Astrocyte of the hippocampus (primary cell): ENCODE results near the gene NUDT12.

Source experiments
- DNase-seq: peaks from one replicate; pipeline ENCODE4 v3.0.0; 2011; ENCODE audit warnings: low read depth, low spot score

The NUDT12 gene

DNA sequence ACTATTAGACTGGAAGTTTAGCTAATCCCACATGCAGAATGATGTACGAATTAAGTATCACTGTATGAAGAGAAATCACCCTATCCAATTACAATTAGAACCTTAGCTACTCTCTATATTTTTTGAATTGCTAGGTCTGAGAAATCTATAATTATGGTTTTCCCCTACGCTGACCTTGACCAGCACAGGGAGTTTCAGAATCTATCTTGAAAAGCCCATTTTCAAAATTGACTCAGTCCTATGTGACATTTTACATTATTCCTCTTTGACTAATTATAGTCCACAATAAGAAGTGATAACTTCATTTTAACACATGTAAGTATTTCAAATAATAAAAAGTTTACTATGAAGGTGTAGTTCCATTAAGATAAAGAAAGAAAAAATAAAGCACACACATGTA is 21.5 kb downstream of the NUDT12 start:
- DNase-seq = no peak

DNA sequence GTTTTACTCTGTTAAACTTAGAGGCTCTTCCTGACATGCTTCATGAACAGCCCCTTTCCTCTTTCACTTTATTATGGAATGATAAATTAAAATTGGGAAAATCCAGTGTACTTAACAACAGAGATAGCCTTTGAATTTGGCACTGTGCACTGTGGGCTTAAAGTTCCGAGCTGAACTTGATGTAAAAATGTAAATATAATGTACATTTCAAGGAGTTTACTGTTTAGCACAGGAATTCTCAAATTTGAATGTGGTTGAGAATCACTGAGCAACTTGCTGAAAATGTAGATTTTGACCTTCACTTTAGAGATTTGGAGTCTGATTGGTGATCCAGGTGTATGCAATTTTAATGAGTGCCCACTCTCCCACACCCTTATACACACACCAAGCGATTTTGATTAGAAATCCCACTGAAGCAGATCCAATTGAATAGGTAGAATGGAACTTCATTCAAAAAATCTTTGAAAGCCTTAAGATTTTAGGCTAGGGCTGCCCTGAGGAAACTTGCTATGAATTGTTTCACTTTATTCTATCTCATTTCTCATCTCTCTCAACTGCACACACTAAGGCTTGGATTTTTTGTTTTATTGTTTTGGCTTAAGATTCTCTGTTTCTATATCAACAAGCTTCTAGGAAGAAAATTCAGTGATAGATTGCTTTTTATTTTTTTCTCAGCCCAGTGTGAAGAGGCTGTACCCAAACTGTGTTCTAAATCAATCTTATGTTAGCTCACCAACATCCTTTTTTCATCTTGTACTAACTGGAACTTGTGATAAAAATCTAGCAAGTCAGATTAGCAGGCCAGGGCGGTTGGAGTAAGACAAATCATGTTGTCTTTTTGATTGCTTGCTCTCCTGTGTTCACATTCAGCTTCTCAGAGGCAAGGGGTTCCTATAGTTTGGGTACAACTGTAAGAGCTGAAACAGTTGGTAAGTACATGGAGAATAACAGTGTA is 22.9 kb downstream of the NUDT12 start:
- no peak for DNase-seq

DNA sequence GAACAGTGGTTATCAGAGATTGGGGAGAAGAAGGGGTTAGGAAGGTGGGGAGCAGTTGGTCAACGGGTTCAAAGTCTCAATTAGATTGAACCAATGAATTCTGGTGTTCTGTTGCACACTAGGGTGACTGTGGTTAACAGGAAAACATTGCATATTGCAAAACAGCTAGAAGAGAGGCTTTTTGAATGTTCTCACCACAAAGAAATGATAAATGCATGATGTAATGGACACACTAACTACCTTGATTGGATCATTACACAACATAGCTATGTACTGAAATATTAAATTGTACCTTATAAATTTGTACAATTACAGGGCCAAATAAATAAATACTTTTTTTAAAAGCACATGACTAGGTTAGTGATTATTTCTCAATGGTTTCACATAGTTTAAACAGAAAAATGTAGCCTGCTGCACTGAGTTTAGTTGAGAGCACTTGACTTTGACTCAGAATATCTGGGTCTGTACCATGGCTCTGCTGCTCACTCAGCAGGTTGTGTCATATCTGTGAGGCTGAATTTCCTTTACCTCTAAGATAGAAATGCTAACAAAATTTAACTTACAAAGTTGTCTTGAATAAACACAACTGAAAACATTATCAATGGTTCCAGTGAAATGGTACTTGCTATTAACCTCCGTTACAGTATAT is 30.4 kb downstream of the NUDT12 start:
- DNase-seq = no peak

DNA sequence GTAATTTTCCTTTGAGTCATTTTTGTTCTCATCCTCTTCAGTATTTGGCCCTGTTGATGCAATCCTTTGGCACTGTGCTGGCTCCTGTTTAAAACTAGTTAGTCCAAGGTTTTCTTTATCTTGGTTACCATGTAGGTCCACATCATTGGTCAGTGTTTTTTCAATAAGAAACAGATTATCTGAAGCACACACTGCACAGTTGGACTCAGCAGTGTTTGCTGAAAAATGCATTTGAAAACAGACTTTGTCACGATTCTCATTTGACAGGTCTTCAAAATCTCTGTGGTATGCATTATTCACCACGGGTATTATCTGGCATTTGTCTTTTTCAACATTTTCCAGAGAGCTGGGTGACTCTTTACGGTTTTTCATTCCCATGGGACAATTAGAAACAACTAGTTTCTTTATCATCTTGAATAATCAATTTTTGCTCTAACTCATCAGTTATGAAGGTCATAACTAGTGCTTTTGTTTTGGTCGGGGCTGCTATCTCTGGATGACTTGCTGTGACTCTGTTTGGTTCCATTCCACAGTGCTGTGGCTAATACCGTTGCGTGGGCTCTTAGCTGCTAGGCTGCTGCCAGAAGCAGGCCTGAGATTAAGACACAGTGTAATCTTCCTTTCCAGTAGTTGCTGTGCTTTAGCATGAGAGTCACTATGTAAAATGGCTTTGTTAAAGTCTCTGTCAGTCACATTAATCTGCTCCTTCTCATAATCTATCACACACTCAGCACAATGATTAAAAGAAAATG is 36.2 kb downstream of the NUDT12 start:
- DNase-seq = peak; percentile 5

DNA sequence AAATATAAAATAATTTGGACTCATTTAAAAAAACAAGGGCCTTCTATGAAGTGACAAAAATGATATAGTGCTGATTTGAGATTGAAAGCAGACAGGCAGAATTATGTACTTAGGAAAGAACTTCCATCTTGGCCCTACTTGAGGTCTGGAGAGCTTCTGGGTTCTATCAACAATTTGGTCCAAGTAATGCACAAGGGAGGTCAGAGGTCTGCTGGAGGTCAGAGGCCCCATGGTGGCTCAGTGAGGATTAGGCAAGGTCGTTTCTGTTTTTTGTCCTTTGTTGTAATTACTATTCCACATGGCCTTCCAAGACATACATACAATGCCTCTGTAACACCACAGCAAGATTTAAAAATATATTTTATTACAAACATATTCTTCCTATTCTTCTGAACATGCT is 37.2 kb downstream of the NUDT12 start:
- no peak for DNase-seq

DNA sequence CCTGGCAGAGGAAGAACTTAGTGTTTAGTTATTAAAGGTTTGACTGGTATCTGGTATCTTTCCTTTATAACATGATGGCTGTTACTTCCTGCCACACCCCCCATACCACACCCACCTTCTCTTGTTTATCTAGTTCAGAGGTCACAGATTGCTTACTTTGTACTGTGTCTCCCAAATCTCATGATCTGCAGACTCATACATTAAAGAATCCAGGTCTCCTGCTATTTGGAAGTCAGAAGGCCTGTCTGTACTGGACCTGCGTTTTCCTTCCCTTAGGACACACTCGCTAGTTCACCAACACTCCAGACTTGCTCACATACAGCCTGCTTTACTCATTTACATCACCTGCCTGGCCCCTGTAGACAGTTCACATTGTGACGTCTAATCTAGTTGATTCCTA is 39.3 kb downstream of the NUDT12 start:
- no peak for DNase-seq

DNA sequence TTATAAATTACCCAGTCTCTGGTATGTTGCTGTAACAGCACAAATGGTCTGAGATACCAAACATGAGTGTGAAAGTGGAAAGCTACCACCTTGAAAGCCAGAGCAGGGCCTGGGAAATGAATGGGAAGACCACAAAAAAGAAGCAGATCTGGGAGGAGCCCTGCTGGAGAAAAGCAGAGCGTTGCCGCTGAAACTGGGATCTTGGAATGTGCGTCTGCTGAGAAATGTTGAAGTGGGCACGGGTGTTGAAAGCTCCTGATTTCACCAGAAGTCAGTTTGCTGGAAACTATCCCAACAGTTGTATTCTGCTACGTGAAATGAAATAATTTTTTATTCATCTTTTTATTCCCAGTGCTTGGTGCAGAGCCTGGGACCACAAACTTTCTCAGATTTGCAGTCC is 40.0 kb downstream of the NUDT12 start:
- DNase-seq = no peak

DNA sequence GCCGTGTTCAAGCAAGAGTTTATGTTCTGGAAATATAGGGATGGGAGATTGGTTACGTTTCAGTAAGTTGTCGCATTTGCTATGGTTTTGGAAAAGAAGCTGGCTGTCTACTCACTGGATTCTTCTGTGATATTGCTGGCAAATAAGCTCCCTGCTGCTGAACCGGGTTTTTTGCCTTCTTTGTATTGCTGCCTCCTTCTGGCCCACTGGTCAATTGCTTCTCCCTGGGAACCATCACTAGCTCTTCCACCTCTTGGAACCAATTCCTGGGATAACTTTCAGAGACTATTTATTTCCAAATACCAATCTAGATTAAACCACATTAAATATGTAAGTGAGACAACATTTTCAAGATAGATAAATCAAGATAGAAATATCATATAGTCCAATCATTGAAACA is 43.0 kb downstream of the NUDT12 start:
- no peak for DNase-seq

DNA sequence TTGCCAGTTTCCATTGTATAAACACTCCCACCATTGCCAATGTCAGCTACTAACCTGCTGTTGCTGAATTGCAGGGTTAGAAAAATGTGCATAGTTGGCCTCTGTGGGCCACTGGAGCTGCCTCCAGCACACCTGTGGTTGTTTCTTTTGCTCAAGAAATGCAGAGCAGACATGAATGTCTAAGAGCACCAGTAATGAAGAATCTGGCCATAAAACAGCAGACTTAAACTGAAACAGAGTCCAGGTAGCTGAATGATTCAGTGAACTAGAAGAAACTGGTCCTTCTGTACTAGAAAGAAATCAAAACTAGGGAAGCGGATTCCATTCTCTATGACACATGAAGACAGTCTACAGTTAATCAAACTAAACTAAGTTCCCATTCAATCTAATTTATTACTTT is 48.2 kb downstream of the NUDT12 start:
- DNase-seq = peak; percentile 19

DNA sequence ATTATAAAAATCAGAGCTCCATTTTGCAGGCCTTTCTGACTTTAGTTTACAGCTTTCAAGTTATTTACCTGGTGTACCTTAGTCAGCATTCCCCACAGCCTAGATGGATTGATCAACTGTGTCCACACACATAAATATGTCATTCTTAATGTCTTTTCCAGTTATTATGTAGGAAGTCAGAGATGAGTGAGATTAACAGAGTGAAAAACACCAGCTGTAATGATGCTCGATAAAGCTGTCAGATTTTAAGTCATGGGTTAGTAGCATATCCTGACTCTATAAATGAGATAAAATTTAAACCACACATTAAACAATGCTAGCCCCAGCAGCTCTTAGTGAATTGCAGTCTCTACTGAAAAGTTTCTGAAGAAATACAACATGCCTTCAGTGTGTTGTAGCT is 48.9 kb downstream of the NUDT12 start:
- no peak for DNase-seq

DNA sequence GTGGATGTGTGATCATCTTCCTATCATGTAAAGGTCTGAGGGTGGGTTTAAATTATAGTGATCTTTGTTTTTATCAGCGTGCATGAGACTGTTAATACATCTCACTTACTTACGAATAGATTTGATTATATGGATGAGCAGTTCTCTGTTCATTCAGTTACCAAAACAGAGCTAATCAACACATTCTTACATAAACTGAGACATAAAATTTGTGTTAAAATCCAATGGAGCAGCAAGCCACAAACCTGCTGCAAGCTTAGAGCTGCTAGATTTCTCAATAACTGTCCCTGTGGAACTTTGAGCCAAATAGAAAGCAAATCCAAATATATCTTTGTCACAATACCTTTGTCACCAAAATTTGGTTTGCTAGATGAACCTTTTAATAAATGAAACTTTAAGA is 50.1 kb downstream of the NUDT12 start:
- DNase-seq = peak; percentile 4

DNA sequence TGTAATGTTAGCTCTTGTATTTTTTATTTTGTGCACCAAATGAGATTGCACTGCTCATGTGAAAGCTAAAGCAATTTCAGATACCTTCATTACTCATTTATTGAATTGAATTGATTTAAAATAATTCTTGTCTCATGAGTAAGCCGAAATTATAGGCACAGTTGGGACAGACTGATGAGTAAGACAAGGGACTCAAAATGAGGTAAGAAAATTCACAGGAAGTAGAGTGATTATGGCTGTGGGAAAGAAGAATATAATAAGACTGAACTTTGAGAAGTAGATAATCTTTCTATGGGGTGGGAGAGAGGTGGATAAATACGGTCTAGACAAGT is 51.1 kb downstream of the NUDT12 start:
- DNase-seq = no peak

DNA sequence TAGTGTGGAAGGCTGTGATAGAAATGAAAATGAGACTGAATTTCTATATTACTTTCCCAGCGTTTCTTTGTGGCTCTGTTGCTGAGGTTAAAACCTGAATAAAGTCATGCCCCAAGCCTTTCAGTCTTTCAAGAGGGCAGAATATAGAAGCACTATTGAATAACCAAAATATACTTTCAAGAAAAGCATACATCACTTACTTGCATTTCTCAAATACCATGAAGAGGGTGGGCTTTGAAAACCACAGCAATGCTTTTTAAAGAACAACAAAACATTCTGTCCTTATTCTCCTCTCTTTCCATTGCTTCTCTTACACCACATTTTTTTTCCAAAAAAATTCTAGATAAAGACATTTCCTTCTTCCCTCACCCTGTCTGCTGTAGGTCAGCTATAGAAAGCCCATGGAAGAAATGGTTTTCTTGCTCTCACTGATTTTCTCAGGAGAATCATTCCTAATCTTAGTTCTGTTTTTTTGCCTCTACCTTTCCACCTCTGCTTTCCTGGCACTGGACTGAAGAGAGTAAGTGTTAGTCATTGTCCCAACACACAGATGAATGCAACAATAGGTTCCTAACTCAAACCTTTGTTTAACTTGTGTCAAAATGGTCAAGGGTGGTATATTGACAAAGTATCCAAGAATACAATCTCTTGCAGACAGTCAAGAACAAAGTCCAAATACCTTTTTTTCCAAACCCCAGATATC is 51.6 kb downstream of the NUDT12 start:
- DNase-seq = peak; percentile 17

DNA sequence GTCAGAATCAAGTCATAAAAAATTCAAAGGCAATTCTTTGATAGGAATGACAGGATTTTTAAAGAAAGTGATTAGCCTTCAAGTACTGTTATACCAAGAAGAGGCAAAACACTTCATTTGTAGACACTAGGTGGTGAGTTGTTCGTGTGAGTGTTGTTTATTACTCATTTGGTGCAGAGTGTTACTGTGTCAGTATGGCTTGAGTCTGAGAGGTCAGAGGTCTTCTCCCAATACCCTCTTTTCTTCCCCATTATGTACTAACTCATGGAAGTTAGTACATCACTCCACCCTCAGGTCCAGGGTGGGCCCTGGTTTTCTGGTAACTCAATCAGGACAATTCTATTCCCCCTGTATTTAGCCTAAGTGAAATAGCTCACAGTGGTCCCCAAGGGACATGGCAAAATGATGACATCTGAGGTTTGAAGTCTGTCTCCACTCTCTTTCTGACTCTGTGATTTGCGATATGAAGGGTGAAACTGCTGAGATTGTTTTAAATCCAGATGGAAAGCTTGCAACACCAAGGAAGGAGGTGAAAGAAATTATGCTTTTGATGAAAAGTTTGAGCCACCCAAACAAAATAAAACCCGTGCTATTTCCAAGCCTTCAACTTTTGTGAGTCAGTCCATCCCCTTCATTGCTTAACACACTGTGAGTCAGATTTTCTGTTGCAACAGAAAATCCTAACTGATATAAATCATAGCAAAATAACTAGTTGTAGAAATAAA is 56.8 kb downstream of the NUDT12 start:
- DNase-seq = peak; percentile 20

DNA sequence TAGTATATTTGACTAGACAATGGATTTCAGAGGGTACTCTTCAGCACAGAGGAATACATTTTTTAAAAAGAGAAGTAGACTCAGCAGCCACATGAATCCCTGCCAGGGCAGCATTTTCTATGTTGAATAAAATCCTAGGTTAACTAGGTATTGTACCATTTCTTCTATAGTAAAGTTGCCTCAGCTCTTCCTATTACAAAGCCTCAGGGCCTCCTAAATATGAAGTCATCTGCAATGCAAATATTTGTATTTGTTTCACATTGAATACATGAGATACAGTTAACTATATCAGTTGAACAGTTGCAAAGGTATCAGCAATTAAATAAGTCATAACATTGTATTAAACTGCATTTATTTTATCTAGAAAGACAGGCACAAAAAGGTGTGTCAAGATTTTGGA is 59.5 kb downstream of the NUDT12 start:
- no peak for DNase-seq

DNA sequence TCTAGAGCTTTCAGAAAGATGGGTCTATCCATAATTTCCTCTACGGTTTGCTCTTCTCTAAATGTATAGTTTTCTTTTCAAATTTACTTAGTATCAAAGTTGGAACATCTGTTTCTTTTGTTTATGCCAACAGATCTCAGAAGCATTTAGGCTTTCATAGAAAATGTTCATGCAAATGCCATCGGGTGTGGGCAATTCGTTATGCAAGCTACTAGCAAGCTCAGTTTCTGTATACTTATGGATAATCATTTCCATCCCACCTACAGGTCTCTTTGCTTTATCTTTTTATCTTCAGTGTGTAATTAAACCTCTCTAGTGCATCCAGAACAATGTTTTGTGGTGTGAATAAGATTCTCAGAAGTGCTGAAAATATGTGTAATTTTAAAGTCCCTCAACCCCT is 59.9 kb downstream of the NUDT12 start:
- DNase-seq = no peak
